ENCODE results near the gene ADAMTS16. TPM values are rescaled to one million over a fixed set of nuclear protein-coding genes. Genes with fewer than 3 reads are reported as not detected.
"Not testable (repeated sequence)": the region's sequence is repeated elsewhere in the genome, so short reads cannot be mapped to it uniquely, and the experiment has no call there.

The ADAMTS16 gene
- 1.8 TPM for total RNA-seq
- long read RNA-seq, partial matches to known transcripts: 1 of 2 reads
- long read RNA-seq, other reads (novel, unspliced or antisense): 0 of 2 reads

DNA sequence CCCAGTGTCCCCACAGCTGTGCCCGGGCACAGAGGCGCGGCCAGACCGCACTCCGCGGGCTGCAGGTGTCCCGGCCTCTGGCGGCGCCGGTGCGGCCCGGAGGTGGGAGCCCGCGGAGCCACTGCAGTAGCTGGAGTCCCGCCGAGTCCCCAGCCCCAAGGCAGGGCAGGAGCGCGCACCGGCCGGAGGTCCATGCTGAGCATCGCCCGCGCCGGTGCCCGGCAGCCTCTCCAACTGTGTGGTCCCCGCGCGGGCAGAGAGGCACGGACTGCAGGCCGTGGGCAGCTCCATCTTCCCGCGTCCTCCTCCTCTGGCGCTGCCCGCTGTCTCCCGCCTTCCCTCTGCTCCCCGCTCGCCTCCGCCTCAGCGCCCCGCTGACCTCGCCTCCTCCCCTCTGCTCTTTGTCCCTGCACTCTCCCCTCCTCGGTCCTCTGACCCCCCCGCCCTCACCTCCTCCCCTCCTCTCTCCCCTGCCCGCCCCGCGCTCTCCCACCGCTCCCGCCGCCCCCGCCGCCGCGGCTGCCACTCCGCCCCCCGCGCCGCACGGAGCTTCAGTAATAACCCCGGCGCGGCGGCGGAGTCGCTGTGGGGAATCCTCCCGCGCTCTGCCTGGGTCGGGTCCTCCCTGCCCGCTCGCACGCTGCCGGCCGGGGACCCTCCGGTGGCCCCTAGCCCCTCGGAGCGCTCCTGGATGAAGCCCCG, at the start of gene ADAMTS16:
TSS of gene ADAMTS16 (plus strand) at position 554 of the 702 bp plus-strand sequence. CDS start at position 692, 138 bp downstream.
- no peak for DNase-seq (ENCODE audit: low spot score)

GRCh38 chr5:5092149-5092548, 48.0 kb upstream of the ADAMTS16 start:
- DNase-seq (ENCODE audit: low spot score): no peak

GRCh38 chr5:5100635-5101034, 39.5 kb upstream of the ADAMTS16 start:
- DNase-seq (ENCODE audit: low spot score): no peak

DNA sequence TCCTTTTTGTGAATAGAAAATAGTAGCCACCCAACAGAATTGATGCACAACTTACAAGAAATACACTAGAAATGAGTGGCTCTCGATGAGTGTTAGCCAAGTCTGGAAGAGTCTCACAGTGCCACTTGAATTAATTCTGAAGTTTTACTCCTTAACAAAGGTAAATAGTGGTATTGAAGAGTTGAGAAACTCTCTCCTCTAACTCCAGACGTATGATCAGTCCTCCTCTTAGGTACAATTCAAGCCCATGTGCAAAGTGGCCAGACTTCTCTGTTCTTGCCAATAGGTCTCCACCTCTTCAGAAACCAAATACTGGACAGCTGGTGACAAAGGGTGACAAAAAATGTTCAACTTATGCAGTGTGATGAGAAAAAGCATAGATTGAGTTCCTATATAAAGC, 38.5 kb upstream of the ADAMTS16 start:
- no peak for DNase-seq (ENCODE audit: low spot score)

- no peak for DNase-seq (ENCODE audit: low spot score)
Measured at GRCh38 chr5:5103245-5103644, 36.9 kb upstream of the ADAMTS16 start.

- no peak for DNase-seq (ENCODE audit: low spot score)
Measured at GRCh38 chr5:5104550-5104949, 35.6 kb upstream of the ADAMTS16 start.

GRCh38 chr5:5105531-5105930, 34.6 kb upstream of the ADAMTS16 start:
- no peak for DNase-seq (ENCODE audit: low spot score)

- no peak for DNase-seq (ENCODE audit: low spot score)
Measured at GRCh38 chr5:5116956-5117355, 23.2 kb upstream of the ADAMTS16 start.

GRCh38 chr5:5122776-5123175, 17.4 kb upstream of the ADAMTS16 start:
- DNase-seq (ENCODE audit: low spot score): no peak

DNA sequence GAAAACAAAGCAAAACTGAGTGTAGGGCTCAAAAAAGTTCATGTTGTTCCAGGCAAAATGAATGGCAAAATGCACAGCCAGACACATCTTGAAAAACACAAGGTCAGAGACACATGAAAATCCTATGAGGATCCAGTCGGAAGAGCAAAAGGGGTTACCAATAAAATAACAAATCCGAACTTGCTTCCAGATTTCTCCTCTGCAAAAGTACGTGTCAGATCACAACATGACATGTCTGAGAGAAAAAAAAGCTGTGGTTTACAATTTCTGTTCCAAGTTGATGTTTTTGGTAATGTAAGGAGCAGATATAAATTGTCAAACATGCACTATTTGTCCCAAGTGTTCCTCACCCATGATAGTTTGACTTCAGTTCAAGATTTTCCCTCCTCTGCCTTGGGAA, 15.9 kb upstream of the ADAMTS16 start:
- DNase-seq (ENCODE audit: low spot score): no peak

DNA sequence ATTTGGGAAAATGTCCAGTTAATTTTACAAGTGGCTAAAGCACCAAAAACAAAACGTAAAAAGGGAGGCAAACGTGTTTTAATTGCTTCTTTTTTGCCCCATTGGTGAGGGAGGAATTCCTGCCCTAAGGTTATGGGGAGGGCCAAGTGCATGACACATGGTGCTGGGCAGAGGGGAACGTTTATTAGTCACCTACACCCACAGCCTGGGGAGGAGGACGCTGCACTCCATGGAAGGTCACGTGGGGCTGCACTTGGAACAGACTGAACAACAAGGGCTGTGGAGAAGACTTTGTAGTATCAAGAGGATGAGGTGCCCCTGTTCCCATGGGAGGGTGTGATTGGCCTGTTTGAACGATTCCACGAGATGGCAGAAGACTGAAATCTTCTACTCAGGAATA, 13.7 kb upstream of the ADAMTS16 start:
- DNase-seq (ENCODE audit: low spot score): no peak

- no peak for DNase-seq (ENCODE audit: low spot score)
Measured at GRCh38 chr5:5128766-5129165, 11.4 kb upstream of the ADAMTS16 start.

DNA sequence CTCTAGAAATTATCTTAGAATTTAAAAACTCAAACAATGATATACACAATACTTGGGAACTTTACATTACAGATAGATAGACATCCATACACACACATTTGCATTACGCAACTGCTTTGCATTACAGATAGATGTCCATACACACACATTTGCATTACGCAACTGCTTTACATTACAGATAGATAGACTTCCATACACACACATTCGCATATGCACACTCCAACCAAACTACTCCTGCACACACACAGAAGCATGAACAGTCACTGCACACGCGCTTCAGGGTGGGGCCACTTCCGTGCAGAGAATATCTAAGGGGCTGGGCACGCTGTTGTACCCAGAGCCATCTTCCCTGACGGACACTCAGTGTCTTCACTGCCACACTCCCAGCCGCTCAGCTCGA, 7.9 kb upstream of the ADAMTS16 start:
- DNase-seq (ENCODE audit: low spot score): no peak

GRCh38 chr5:5132693-5133295, 7.3 kb upstream of the ADAMTS16 start:
- no peak for DNase-seq (ENCODE audit: low spot score)

DNA sequence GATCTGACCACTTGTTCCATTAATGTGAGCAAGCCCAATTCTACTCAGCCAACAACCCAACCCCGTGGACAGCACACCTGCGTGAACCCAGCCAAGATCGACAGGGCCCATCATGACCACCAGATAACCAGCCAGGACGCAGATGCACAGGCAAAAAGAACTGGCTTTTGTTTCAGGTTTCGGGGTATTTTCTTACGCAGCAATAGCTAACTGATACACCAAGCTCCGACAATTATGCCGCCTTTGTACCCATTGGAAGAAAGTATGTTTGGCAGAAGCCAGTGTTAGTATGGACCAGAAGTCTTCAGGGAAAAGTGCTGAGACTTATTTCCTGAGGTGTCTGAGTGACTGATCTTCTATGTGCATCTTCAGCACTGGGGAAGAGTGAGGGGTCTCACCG, 6.0 kb upstream of the ADAMTS16 start:
- no peak for DNase-seq (ENCODE audit: low spot score)

- no peak for DNase-seq (ENCODE audit: low spot score)
Measured at GRCh38 chr5:5135957-5136676, 4.0 kb upstream of the ADAMTS16 start.

DNA sequence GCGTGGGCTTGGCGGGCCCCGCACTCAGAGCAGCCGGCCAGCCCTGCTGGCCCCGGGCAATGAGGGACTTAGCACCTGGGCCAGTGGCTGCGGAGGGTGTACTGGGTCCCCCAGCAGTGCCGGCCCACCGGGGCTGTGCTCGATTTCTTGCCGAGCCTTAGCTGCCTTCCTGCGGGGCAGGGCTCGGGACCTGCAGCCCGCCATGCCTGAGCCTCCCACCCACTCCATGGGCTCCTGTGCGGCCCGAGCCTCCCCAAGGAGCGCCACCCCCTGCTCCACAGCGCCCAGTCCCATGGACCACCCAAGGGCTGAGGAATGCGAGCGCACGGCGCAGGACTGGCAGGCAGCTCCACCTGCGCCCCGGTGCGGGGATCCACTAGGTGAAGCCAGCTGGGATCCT, 2.3 kb upstream of the ADAMTS16 start:
- not testable (repeated sequence) for DNase-seq (ENCODE audit: low spot score)

DNA sequence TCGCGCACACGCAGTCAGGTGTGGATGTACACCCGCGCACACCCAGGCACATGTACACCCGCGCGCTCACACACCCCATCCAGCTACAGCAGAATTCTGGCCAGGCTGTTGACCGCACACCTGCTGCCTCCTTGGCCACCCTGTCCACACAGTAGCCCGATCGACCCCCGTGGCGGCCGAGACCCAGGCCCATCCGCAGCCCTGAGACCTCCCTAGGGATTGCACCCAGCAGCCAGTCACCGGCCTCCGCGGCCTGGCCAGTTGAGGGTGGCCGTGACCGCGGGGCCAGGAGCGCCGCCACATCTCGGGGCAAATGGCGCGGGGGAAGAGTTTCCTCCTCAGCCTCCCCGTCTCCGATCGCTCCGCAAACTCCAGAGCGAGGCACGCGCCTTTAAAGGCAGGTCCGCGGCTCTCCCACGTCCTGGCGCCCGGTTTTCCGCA, 774 bp upstream of the ADAMTS16 start:
- DNase-seq (ENCODE audit: low spot score): no peak

DNA sequence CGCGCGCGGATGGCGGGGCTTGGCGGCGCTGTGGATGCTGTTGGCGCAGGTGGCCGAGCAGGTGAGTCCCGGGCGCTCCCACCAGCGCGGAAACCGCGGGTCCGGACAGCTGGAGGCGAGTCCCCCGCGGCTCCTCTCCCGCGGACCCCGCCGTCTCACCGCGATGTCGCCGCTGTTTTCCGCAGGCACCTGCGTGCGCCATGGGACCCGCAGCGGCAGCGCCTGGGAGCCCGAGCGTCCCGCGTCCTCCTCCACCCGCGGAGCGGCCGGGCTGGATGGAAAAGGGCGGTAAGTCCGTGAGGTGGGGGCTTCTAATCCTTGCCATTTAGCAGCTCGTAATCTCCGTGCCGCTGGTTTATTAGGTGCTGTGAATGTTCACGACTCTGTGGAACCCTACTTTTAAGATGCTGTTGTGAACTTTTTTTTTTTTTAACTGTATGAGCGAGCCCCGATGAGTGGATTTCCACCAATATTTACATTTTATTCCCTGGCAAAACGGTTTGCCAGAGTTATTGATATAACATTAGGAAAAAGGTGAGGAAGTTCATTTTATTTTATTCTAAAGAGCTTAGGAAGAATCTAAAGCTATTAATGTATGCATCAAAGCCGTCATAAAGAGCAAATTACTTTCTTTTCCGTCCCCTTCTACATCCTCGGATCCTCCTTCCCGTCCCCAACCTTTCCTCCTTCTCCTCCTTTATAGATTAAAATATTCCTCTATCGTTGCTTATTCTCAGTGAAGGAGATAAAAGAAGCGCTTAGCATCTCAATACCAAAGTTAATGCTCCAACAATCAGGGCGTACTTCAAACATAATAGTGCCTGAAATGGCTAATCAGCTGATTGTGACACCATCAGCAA, 579 bp downstream of the ADAMTS16 start:
- no peak for DNase-seq (ENCODE audit: low spot score)

GRCh38 chr5:5141339-5141599, 1.1 kb downstream of the ADAMTS16 start:
- DNase-seq (ENCODE audit: low spot score): no peak
